ENCODE results near the gene NXF1.

DNA sequence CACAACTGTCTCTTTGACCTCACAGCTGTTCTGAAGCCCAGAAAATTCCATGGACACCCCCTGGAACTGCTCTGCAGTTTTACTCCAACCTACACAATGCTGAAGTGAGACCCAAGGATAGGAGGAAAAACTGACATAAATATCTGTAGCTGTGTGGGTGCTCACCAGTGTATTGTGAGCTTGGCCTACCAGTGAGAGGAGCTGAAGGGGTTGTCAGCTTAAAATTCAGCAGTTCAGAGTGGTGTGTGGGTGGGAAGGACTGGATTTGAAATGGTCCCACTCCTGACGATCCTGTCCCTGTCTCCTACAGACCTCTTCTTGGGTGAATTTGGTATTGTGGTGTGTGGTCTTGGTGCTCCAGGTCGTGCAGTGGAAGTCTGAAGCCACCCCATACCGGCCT is 15.7 kb downstream of the NXF1 start:
- no peak for TF ChIP-seq POLR2AphosphoS5 (IDR thresholded peaks at IDR 0.05)
- no peak for TF ChIP-seq POLR2A (IDR thresholded peaks at IDR 0.05)
- TF ChIP-seq, protein P1, sequence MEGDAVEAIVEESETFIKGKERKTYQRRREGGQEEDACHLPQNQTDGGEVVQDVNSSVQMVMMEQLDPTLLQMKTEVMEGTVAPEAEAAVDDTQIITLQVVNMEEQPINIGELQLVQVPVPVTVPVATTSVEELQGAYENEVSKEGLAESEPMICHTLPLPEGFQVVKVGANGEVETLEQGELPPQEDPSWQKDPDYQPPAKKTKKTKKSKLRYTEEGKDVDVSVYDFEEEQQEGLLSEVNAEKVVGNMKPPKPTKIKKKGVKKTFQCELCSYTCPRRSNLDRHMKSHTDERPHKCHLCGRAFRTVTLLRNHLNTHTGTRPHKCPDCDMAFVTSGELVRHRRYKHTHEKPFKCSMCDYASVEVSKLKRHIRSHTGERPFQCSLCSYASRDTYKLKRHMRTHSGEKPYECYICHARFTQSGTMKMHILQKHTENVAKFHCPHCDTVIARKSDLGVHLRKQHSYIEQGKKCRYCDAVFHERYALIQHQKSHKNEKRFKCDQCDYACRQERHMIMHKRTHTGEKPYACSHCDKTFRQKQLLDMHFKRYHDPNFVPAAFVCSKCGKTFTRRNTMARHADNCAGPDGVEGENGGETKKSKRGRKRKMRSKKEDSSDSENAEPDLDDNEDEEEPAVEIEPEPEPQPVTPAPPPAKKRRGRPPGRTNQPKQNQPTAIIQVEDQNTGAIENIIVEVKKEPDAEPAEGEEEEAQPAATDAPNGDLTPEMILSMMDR (IDR thresholded peaks at IDR 0.05) = no peak
- no peak for TF ChIP-seq EP300 (IDR thresholded peaks at IDR 0.05)
